ENCODE data around the gene TEDC1.

TEDC1 gene

GRCh38 chr14:105527381-105527825, 36.4 kb downstream of the TEDC1 start:
- DNase-seq: no peak

- DNase-seq: no peak
These were observed 37.0 kb downstream of the TEDC1 start for GRCh38 chr14:105527826-105528585.

GRCh38 chr14:105528586-105529318, 37.7 kb downstream of the TEDC1 start:
- DNase-seq: no peak

GRCh38 chr14:105529319-105529568, 38.2 kb downstream of the TEDC1 start:
- DNase-seq: no peak

- no peak for DNase-seq
These were observed 38.7 kb downstream of the TEDC1 start for GRCh38 chr14:105529569-105530284.

- no peak for DNase-seq
These were observed 39.4 kb downstream of the TEDC1 start for GRCh38 chr14:105530285-105531087.

GRCh38 chr14:105531088-105531893, 40.2 kb downstream of the TEDC1 start:
- no peak for DNase-seq

GRCh38 chr14:105531894-105532623, 41.0 kb downstream of the TEDC1 start:
- DNase-seq: no peak

GRCh38 chr14:105532735-105533141, 41.7 kb downstream of the TEDC1 start:
- DNase-seq: no peak

- no peak for DNase-seq
These were observed 42.3 kb downstream of the TEDC1 start for GRCh38 chr14:105533391-105533790.

- DNase-seq: no peak
These were observed 42.9 kb downstream of the TEDC1 start for GRCh38 chr14:105533811-105534498.

GRCh38 chr14:105534586-105534985, 43.5 kb downstream of the TEDC1 start:
- no peak for DNase-seq

- DNase-seq: no peak
These were observed 45.0 kb downstream of the TEDC1 start for GRCh38 chr14:105536051-105536450.

- DNase-seq: no peak
These were observed 45.9 kb downstream of the TEDC1 start for GRCh38 chr14:105536691-105537579.

- no peak for DNase-seq
These were observed 46.8 kb downstream of the TEDC1 start for GRCh38 chr14:105537580-105538474.

GRCh38 chr14:105538481-105539049, 47.5 kb downstream of the TEDC1 start:
- DNase-seq: no peak

GRCh38 chr14:105540811-105541210, 49.8 kb downstream of the TEDC1 start:
- no peak for DNase-seq

- DNase-seq: no peak
These were observed 50.3 kb downstream of the TEDC1 start for GRCh38 chr14:105541218-105541875.

Measured in cortex of kidney (tissue), 1 donor.